DND-41 (cell line): Measurements from ENCODE around the gene SIPA1.

Experiments used
- ATAC-seq: fragments of 200-7000 bp; cut with Tn5 transposase; 3 replicates; pipeline ENCODE4 v1.9.1; 2021; ENCODE audit warnings: low read depth; ENCODE audit not compliant: insufficient read depth
- DNase-seq: peaks from one replicate; pipeline ENCODE4 v3.0.0-alpha.2; 2020
- H2AFZ ChIP-seq: 2 replicates; pipeline ENCODE4 v1.6.0; 2012; ENCODE audit warnings: low read depth, low read length
- H3K27ac ChIP-seq: 2 replicates; pipeline ENCODE4 v1.5.1; 2012; ENCODE audit warnings: low read length, inconsistent platforms
- H3K27me3 ChIP-seq: fragments of 200-600 bp; sonication (generic); 2 replicates; pipeline ENCODE4 v1.6.0; 2012; ENCODE audit warnings: low read length, mild to moderate bottlenecking, inconsistent platforms; ENCODE audit not compliant: insufficient read depth, poor library complexity
- H3K36me3 ChIP-seq: 2 replicates; pipeline ENCODE4 v1.5.1; 2012; ENCODE audit warnings: low read length, inconsistent platforms; ENCODE audit not compliant: insufficient read depth
- H3K4me1 ChIP-seq: 2 replicates; pipeline ENCODE4 v1.5.1; 2012; ENCODE audit warnings: mild to moderate bottlenecking, low read length; ENCODE audit not compliant: insufficient read depth
- H3K4me2 ChIP-seq: 2 replicates; pipeline ENCODE4 v1.6.0; 2012; ENCODE audit warnings: mild to moderate bottlenecking, moderate library complexity, low read length, inconsistent platforms; ENCODE audit not compliant: insufficient read depth
- H3K4me3 ChIP-seq, 2 experiments: fragments of 200-600 bp in 1 of 2; shearing (Covaris generic) in 1 of 2; 2 replicates each; pipeline ENCODE4 v1.5.1; 2012 to 2016; ENCODE audit warnings: inconsistent platforms in 2 of 2, low read length in 2 of 2, mild to moderate bottlenecking in 2 of 2, low read depth in 1 of 2, moderate library complexity in 1 of 2
- H3K79me2 ChIP-seq: 2 replicates; pipeline ENCODE4 v1.6.0; 2012; ENCODE audit warnings: low read length, inconsistent platforms; ENCODE audit not compliant: insufficient read depth
- H3K9ac ChIP-seq: 2 replicates; pipeline ENCODE4 v1.6.0; 2012; ENCODE audit warnings: low read depth, mild to moderate bottlenecking, inconsistent platforms, low read length, moderate library complexity
- H3K9me3 ChIP-seq: 2 replicates; pipeline ENCODE4 v1.5.1; 2012; ENCODE audit warnings: low read length, moderate library complexity, mild to moderate bottlenecking, inconsistent platforms; ENCODE audit not compliant: insufficient read depth, severe bottlenecking
- H4K20me1 ChIP-seq: 2 replicates; pipeline ENCODE4 v1.6.0; 2012; ENCODE audit warnings: low read length; ENCODE audit not compliant: insufficient read depth
- EZH2 ChIP-seq: IDR thresholded peaks from 3 replicates; pipeline ENCODE4 v1.6.1; 2012; ENCODE audit warnings: borderline replicate concordance, low read depth, mild to moderate bottlenecking, moderate library complexity, low read length, inconsistent platforms; ENCODE audit not compliant: severe bottlenecking
- TF ChIP-seq, protein P1 (sequence below): IDR thresholded peaks from 2 replicates; pipeline ENCODE4 v1.5.1; 2012; ENCODE audit warnings: borderline replicate concordance, low read length, moderate library complexity, mild to moderate bottlenecking; ENCODE audit not compliant: poor library complexity, severe bottlenecking; ENCODE audit errors: extremely low read depth

The SIPA1 gene, protein sequence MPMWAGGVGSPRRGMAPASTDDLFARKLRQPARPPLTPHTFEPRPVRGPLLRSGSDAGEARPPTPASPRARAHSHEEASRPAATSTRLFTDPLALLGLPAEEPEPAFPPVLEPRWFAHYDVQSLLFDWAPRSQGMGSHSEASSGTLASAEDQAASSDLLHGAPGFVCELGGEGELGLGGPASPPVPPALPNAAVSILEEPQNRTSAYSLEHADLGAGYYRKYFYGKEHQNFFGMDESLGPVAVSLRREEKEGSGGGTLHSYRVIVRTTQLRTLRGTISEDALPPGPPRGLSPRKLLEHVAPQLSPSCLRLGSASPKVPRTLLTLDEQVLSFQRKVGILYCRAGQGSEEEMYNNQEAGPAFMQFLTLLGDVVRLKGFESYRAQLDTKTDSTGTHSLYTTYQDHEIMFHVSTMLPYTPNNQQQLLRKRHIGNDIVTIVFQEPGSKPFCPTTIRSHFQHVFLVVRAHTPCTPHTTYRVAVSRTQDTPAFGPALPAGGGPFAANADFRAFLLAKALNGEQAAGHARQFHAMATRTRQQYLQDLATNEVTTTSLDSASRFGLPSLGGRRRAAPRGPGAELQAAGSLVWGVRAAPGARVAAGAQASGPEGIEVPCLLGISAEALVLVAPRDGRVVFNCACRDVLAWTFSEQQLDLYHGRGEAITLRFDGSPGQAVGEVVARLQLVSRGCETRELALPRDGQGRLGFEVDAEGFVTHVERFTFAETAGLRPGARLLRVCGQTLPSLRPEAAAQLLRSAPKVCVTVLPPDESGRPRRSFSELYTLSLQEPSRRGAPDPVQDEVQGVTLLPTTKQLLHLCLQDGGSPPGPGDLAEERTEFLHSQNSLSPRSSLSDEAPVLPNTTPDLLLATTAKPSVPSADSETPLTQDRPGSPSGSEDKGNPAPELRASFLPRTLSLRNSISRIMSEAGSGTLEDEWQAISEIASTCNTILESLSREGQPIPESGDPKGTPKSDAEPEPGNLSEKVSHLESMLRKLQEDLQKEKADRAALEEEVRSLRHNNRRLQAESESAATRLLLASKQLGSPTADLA

DNA sequence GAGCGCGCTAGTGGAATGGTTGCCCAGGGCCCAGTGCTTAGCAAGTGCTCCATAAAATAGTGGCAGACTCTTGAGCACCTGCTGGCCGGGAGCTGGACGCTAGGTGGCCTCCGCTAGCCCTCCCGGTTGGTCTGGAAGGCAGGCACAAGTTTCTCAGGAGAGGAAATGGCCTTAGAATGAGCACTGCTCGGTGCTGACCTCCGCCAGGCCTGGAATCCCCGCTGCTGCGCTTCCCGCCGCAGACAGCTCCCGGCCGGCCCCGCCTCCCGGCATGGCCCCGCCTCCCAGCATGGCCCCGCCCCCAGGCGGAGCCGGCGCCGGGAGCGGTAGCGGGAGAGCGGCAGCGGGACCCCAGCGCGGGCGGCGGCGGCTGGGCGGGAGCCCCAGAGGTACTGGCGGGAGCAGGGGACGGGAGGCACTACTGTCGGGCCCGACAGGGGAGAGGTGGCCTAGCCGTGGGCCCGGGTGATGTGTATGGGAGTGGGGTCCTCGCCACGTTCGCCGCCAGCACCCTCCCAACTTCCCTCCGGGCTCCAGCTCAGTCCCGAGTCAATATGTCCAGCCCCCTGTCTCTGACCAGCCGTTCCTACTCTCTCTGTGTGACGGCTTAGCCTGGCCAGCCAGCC lies at the start of gene SIPA1:
SIPA1 (plus strand) TSS at position 308 of the 626 bp plus-strand sequence. CDS start 2,821 bp downstream, outside the sequence.
- peak within 1 kb of the TSS; percentile 87 for H3K4me2 ChIP-seq
- DNase-seq (peak; percentile 79), ATAC-seq (peak; percentile 85)
- H3K27me3 ChIP-seq: no peaks in the 10 kb centered on the region
- H3K4me1 ChIP-seq: peaks cover 43% of the 10 kb centered on the region
- TF ChIP-seq EZH2: no peak
- TF ChIP-seq, protein P1, sequence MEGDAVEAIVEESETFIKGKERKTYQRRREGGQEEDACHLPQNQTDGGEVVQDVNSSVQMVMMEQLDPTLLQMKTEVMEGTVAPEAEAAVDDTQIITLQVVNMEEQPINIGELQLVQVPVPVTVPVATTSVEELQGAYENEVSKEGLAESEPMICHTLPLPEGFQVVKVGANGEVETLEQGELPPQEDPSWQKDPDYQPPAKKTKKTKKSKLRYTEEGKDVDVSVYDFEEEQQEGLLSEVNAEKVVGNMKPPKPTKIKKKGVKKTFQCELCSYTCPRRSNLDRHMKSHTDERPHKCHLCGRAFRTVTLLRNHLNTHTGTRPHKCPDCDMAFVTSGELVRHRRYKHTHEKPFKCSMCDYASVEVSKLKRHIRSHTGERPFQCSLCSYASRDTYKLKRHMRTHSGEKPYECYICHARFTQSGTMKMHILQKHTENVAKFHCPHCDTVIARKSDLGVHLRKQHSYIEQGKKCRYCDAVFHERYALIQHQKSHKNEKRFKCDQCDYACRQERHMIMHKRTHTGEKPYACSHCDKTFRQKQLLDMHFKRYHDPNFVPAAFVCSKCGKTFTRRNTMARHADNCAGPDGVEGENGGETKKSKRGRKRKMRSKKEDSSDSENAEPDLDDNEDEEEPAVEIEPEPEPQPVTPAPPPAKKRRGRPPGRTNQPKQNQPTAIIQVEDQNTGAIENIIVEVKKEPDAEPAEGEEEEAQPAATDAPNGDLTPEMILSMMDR: peak; percentile 11
- H3K27ac ChIP-seq: peak within 1 kb of the TSS; percentile 80
- H3K9ac ChIP-seq: peak within 1 kb of the TSS; percentile 80
- peaks cover 15% of the 10 kb centered on the region for H4K20me1 ChIP-seq
- H3K4me3 ChIP-seq: peak within 1 kb of the TSS; percentile 39 to 81; a peak in 3 of 4 replicates
- H3K79me2 ChIP-seq: peaks cover 8% of the 10 kb centered on the region
- H2AFZ ChIP-seq: peak within 1 kb of the TSS; percentile 83
- peaks cover 60% of the 10 kb centered on the region for H3K36me3 ChIP-seq
- no peaks in the 10 kb centered on the region for H3K9me3 ChIP-seq

DNA sequence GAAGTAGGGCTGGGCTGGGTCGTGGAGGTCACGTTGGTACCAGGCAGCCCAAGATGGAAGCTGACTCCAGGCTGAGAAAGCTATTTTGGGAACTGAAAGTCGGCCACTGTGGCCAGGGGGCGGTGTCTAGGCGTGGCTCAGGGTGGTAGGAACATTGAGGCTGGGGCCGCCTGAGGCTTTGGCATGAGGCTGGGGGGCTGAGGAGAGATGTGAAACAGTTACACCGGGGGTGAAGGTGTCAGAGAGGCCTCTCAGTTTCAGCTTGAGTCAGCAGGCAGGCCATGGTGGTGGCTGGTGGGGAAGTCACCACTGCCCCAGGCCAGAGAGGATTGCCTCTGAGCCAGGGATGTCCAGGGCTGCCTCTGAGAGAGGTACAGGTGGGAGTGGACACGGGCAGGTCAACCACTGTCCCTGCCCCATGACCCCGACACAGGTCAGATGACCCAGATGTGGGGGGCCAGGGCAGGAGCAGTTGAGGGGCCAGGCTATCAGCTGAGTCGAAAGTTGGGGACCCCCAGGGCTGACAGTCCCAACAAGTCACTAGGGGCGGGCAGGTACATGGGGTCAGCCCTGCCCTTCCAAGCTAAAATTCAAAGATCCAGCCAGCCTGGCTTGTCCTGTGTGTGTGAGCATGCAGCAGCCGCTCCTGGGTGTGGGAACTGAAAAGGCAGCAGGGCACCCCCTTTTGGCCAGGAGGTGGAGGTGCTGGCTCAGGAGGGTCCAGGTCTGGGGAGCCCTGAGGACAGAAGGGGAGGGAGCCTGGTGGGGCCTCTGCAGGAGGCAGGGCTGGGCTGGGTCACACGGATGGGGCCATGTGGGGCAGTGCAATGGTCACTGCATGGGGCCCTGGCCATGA lies 49.5 kb upstream of the SIPA1 start:
- peak; percentile 82 for ATAC-seq
- TF ChIP-seq EZH2: no peak
- TF ChIP-seq, protein P1: peak; percentile 78
- Histone ChIP-seq H3K9me3 (no peaks in the 10 kb centered on the region), H3K4me2 (no peak overlapping the region), H3K4me3 (no peak overlapping the region), H3K27ac (no peak overlapping the region), H3K36me3 (peaks cover 55% of the 10 kb centered on the region), H3K4me1 (no peaks in the 10 kb centered on the region), H3K79me2 (no peaks in the 10 kb centered on the region), H3K27me3 (no peaks in the 10 kb centered on the region), H2AFZ (no peak overlapping the region), H4K20me1 (peaks cover 4% of the 10 kb centered on the region; the same call in 1 of the 2 replicates), H3K9ac (no peak overlapping the region)
- peak; percentile 62 for DNase-seq

DNA sequence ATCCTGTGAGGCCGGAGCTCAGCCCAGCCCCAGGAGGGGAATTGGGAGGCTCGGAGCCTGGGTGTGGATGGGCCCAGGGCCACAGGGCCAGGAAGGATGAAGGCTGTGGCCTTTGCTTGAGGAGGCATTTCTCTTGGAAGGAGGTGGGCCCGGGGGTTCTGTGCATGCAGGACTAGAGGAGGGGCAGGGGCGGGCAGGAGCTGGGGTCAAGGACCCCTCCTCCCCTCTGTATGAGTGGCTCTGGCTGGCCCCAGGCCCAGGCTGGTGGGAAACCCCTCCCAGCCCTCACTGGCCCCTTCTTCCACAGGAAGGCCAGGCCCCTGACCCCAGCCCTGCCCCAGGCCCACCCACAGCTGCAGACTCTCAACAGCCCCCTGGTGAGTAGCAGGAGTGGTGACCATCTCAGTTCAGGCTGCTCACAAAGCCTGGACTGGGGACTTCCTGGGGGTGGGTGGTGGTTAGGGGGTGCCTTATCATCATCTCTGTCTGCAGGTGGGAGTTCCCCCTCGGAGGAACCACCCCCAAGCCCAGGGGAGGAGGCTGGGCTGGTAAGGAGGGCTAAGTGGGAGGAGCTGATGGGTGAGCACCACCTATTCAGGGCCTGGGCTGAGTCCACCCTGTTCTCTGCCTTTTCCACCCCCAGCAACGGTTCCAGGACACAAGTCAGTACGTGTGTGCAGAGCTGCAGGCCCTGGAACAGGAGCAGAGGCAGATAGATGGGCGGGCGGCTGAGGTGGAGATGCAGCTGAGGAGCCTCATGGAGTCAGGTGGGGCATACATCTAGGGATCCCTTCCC lies 48.3 kb upstream of the SIPA1 start:
- Histone ChIP-seq H3K4me3 (no peak overlapping the region), H3K4me1 (no peaks in the 10 kb centered on the region), H3K9ac (no peak overlapping the region), H3K36me3 (peaks cover 52% of the 10 kb centered on the region), H4K20me1 (peaks cover 4% of the 10 kb centered on the region; the same call in 1 of the 2 replicates), H3K27ac (no peak overlapping the region), H2AFZ (no peak overlapping the region), H3K4me2 (no peak overlapping the region), H3K79me2 (no peaks in the 10 kb centered on the region), H3K9me3 (no peaks in the 10 kb centered on the region), H3K27me3 (no peaks in the 10 kb centered on the region)
- DNase-seq: peak; percentile 39
- ATAC-seq: 0 out of 3 replicates have a peak, but pooled peaks have one; percentile 28
- TF ChIP-seq, protein P1: no peak
- no peak for TF ChIP-seq EZH2
